ENCODE results near the gene CHRNA10. TPM values are rescaled to one million over a fixed set of nuclear protein-coding genes. Genes with fewer than 3 reads are reported as not detected.

Gene CHRNA10
- total RNA-seq, 4 donors from 2014 or later: 1.2 to 5.2 (median 1.3) TPM; not detected in 1

- Histone ChIP-seq H3K4me3 (no peak overlapping the region), H3K9me3 (no peaks in the 10 kb centered on the region), H3K36me3 (peaks cover 0 to 20% (median 5%) of the 10 kb centered on the region in 4 donors), H3K4me1 (no peaks in the 10 kb centered on the region), H3K27me3 (no peaks in the 10 kb centered on the region), H3K27ac (no peak overlapping the region)
- in situ Hi-C loops (cut with MboI; ENCODE audit: low pct_ligation_motif_present in 1 of 4, low pct_unique_long_range_greater_than_20kb in 1 of 4, low sequenced_read_pairs in 3 of 4): no loop called here
- TF ChIP-seq POLR2AphosphoS5 (IDR thresholded peaks at IDR 0.05) (no peak), POLR2A (IDR thresholded peaks at IDR 0.05) (no peak), EP300 (IDR thresholded peaks at IDR 0.05; ENCODE audit: low read depth) (no peak)
- TF ChIP-seq, protein P1, sequence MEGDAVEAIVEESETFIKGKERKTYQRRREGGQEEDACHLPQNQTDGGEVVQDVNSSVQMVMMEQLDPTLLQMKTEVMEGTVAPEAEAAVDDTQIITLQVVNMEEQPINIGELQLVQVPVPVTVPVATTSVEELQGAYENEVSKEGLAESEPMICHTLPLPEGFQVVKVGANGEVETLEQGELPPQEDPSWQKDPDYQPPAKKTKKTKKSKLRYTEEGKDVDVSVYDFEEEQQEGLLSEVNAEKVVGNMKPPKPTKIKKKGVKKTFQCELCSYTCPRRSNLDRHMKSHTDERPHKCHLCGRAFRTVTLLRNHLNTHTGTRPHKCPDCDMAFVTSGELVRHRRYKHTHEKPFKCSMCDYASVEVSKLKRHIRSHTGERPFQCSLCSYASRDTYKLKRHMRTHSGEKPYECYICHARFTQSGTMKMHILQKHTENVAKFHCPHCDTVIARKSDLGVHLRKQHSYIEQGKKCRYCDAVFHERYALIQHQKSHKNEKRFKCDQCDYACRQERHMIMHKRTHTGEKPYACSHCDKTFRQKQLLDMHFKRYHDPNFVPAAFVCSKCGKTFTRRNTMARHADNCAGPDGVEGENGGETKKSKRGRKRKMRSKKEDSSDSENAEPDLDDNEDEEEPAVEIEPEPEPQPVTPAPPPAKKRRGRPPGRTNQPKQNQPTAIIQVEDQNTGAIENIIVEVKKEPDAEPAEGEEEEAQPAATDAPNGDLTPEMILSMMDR (IDR thresholded peaks at IDR 0.05): no peak
- DNase-seq: no peak
- 94% methylated on average over 5 of the region's 5 CpGs; no CpG with 5 or more reads in 1 of the 2 donors for WGBS, 2 donors (ENCODE audit: low coverage in 1 of 2)
- intact Hi-C loops (cut with DNase I; ENCODE audit: low total_unique reads): no loop called here
Measured at GRCh38 chr11:3669742-3670183, 1.4 kb downstream of the CHRNA10 start.

GRCh38 chr11:3669128-3669527, 2.1 kb downstream of the CHRNA10 start:
- no peak for DNase-seq
- H3K4me1 ChIP-seq: no peaks in the 10 kb centered on the region
- no peak overlapping the region for H3K27ac ChIP-seq
- H3K27me3 ChIP-seq: no peaks in the 10 kb centered on the region
- H3K9me3 ChIP-seq: no peaks in the 10 kb centered on the region
- WGBS, 2 donors (ENCODE audit: low coverage in 1 of 2): 96 to 98% methylated on average over 4 to 7 of the region's 7 CpGs
- H3K4me3 ChIP-seq: no peak overlapping the region
- intact Hi-C loops (cut with DNase I; ENCODE audit: low total_unique reads) (no loop called here), in situ Hi-C loops (cut with MboI; ENCODE audit: low pct_ligation_motif_present in 1 of 4, low pct_unique_long_range_greater_than_20kb in 1 of 4, low sequenced_read_pairs in 3 of 4) (no loop called here)
- peaks cover 0 to 14% (median 2%) of the 10 kb centered on the region in 4 donors for H3K36me3 ChIP-seq
- TF ChIP-seq POLR2A (IDR thresholded peaks at IDR 0.05): no peak

- Histone ChIP-seq H3K27ac (no peak overlapping the region), H3K27me3 (no peaks in the 10 kb centered on the region), H3K4me3 (no peak overlapping the region), H3K36me3 (peaks cover 0 to 5% (median 0%) of the 10 kb centered on the region in 4 donors), H3K9me3 (no peaks in the 10 kb centered on the region), H3K4me1 (no peaks in the 10 kb centered on the region)
- TF ChIP-seq, protein P1 (IDR thresholded peaks at IDR 0.05): no peak
- no peak for TF ChIP-seq POLR2A (IDR thresholded peaks at IDR 0.05)
- no peak for TF ChIP-seq POLR2AphosphoS5 (IDR thresholded peaks at IDR 0.05)
- intact Hi-C loops (cut with DNase I; ENCODE audit: low total_unique reads): no loop called here
- no peak for DNase-seq
- in situ Hi-C loops (cut with MboI; ENCODE audit: low pct_ligation_motif_present in 1 of 4, low pct_unique_long_range_greater_than_20kb in 1 of 4, low sequenced_read_pairs in 3 of 4): no loop called here
- WGBS, 2 donors (ENCODE audit: low coverage in 1 of 2): 97 to 100% methylated on average over 7 to 89 of the region's 89 CpGs
Measured at GRCh38 chr11:3667149-3668035, 3.8 kb downstream of the CHRNA10 start.

- Histone ChIP-seq H3K4me1 (no peaks in the 10 kb centered on the region), H3K36me3 (peaks cover 0 to 5% (median 0%) of the 10 kb centered on the region in 4 donors), H3K9me3 (no peaks in the 10 kb centered on the region), H3K27ac (no peak overlapping the region), H3K4me3 (no peak overlapping the region), H3K27me3 (no peaks in the 10 kb centered on the region)
- no peak for DNase-seq
- in situ Hi-C loops (cut with MboI; ENCODE audit: low pct_ligation_motif_present in 1 of 4, low pct_unique_long_range_greater_than_20kb in 1 of 4, low sequenced_read_pairs in 3 of 4) (no loop called here), intact Hi-C loops (cut with DNase I; ENCODE audit: low total_unique reads) (no loop called here)
- TF ChIP-seq POLR2AphosphoS5 (IDR thresholded peaks at IDR 0.05) (no peak), EP300 (IDR thresholded peaks at IDR 0.05; ENCODE audit: low read depth) (no peak), POLR2A (IDR thresholded peaks at IDR 0.05) (no peak)
- TF ChIP-seq, protein P1 (IDR thresholded peaks at IDR 0.05): no peak
- WGBS, 2 donors (ENCODE audit: low coverage in 1 of 2): 92% methylated on average over 17 of the region's 17 CpGs; no CpG with 5 or more reads in 1 of the 2 donors
Measured at GRCh38 chr11:3666023-3666530, 5.1 kb downstream of the CHRNA10 start.

Data from transverse colon (tissue), 4 donors.